ENCODE results near the gene FCN1. TPM values are rescaled to one million over a fixed set of nuclear protein-coding genes. Genes with fewer than 3 reads are reported as not detected.

FCN1 gene
- total and polyA plus RNA-seq, 2 donors (not counting 1 experiment from before 2014, with no cell fraction given), result not detected

DNA sequence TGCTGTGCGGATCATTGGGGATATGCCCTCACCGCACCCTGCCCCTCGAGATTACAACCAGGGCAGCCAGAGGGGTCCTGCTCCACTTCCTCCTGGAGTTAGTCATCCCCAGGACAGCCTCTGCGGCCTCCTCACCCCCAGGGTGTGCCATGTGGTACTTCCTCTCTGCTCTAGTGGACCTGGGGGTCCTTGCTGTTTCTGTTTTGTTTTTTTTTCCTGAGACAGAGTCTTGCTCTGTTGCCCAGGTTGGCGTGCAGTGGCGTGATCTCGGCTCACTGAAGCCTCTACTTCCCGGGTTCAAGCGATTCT is 5.2 kb upstream of the FCN1 start:
- no peak overlapping the region for H3K27ac ChIP-seq (ENCODE audit: insufficient read depth, low read length)
- DNase-seq (ENCODE audit: low read depth in 2 of 2), result no peak
- no peaks in the 10 kb centered on the region for H3K79me2 ChIP-seq (ENCODE audit: control insufficient read depth, insufficient read depth, low read length)
- H4K20me1 ChIP-seq (ENCODE audit: control insufficient read depth, extremely low read depth, insufficient read depth, low read length), result no peaks in the 10 kb centered on the region
- TF ChIP-seq EZH2 (IDR thresholded peaks at IDR 0.05; ENCODE audit: low read length, missing control alignments), result no peak
- TF ChIP-seq, protein P1, sequence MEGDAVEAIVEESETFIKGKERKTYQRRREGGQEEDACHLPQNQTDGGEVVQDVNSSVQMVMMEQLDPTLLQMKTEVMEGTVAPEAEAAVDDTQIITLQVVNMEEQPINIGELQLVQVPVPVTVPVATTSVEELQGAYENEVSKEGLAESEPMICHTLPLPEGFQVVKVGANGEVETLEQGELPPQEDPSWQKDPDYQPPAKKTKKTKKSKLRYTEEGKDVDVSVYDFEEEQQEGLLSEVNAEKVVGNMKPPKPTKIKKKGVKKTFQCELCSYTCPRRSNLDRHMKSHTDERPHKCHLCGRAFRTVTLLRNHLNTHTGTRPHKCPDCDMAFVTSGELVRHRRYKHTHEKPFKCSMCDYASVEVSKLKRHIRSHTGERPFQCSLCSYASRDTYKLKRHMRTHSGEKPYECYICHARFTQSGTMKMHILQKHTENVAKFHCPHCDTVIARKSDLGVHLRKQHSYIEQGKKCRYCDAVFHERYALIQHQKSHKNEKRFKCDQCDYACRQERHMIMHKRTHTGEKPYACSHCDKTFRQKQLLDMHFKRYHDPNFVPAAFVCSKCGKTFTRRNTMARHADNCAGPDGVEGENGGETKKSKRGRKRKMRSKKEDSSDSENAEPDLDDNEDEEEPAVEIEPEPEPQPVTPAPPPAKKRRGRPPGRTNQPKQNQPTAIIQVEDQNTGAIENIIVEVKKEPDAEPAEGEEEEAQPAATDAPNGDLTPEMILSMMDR (conservative IDR thresholded peaks at IDR 0.05 in 1 of 2, IDR thresholded peaks at IDR 0.05 in 1 of 2; ENCODE audit: low read depth in 1 of 2, low read length in 2 of 2), result no peak
- no peaks in the 10 kb centered on the region for H3K4me1 ChIP-seq (ENCODE audit: control insufficient read depth, extremely low read depth, insufficient read depth, low read length)
- no peaks in the 10 kb centered on the region for H3K9me3 ChIP-seq (ENCODE audit: control insufficient read depth, insufficient read depth, low read depth, low read length)
- no peak overlapping the region for H3K4me3 ChIP-seq (replicated peaks in 1 of 4; ENCODE audit: control extremely low read depth in 1 of 4, insufficient read depth in 1 of 4, low read depth in 3 of 4, low read length in 4 of 4)
- no peaks in the 10 kb centered on the region for H3K36me3 ChIP-seq (ENCODE audit: control insufficient read depth, insufficient read depth, low read length)
- H3K4me2 ChIP-seq (ENCODE audit: extremely low read depth, insufficient read depth, low read length), result no peak overlapping the region
- H3K9ac ChIP-seq (ENCODE audit: insufficient read depth, low read length), result no peak overlapping the region
- H3K27me3 ChIP-seq (ENCODE audit: control insufficient read depth, insufficient read depth, low read length), result no peaks in the 10 kb centered on the region
- no peak overlapping the region for H2AFZ ChIP-seq (ENCODE audit: low read length)

DNA sequence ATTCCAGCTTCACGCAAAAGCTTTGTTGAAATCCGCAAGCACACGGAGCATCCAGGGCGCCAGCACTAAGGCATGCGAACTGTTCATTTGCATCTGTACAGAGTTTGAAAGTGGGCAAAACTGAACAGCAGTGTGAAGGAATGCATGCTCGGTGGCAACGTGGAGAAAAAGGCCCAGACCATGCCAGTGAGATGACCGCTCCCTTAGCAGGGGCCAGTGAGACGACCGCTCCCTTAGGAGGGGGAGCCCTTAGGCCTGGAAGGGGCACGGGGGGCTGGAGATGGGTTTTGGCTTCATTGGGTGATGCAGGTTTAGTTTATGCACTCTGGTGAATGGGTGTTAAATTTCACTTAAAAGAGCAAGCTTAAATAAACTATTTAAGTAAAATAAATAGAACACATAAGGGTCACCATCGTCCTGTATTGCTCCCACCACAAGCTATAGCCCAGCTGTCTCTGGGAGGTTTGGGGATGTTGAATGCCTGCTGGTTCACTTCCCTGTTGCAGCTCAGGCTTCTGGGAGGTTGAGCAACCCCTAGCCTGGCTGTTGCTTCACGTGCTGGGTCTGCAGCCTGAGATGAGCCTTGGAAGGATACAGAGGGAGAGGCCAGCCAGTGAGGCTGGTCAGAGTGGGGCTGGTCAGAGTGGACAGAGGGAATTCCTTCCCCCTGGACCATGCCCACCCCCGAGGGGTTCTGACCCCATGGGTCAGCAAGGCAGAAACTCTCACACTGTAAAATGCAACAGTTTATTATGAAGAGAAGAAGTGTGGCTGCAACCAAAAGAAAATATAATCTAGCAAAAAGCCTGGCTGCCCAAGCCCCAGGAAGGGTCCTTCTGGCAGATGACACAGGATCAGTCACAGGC is 4.6 kb upstream of the FCN1 start:
- Histone ChIP-seq H3K4me3 (replicated peaks in 1 of 4; ENCODE audit: control extremely low read depth in 1 of 4, insufficient read depth in 1 of 4, low read depth in 3 of 4, low read length in 4 of 4) (no peak overlapping the region), H3K36me3 (ENCODE audit: control insufficient read depth, insufficient read depth, low read length) (no peaks in the 10 kb centered on the region), H3K4me2 (ENCODE audit: extremely low read depth, insufficient read depth, low read length) (no peak overlapping the region), H2AFZ (ENCODE audit: low read length) (no peak overlapping the region), H3K4me1 (ENCODE audit: control insufficient read depth, extremely low read depth, insufficient read depth, low read length) (no peaks in the 10 kb centered on the region), H4K20me1 (ENCODE audit: control insufficient read depth, extremely low read depth, insufficient read depth, low read length) (no peaks in the 10 kb centered on the region), H3K9ac (ENCODE audit: insufficient read depth, low read length) (no peak overlapping the region), H3K27me3 (ENCODE audit: control insufficient read depth, insufficient read depth, low read length) (no peaks in the 10 kb centered on the region), H3K27ac (ENCODE audit: insufficient read depth, low read length) (no peak overlapping the region), H3K9me3 (ENCODE audit: control insufficient read depth, insufficient read depth, low read depth, low read length) (no peaks in the 10 kb centered on the region), H3K79me2 (ENCODE audit: control insufficient read depth, insufficient read depth, low read length) (no peaks in the 10 kb centered on the region)
- TF ChIP-seq, protein P1 (conservative IDR thresholded peaks at IDR 0.05 in 1 of 2, IDR thresholded peaks at IDR 0.05 in 1 of 2; ENCODE audit: low read depth in 1 of 2, low read length in 2 of 2), result no peak
- no peak for TF ChIP-seq EZH2 (IDR thresholded peaks at IDR 0.05; ENCODE audit: low read length, missing control alignments)
- DNase-seq (ENCODE audit: low read depth in 2 of 2), result peak in 1 of 2 donors; percentile 47

DNA sequence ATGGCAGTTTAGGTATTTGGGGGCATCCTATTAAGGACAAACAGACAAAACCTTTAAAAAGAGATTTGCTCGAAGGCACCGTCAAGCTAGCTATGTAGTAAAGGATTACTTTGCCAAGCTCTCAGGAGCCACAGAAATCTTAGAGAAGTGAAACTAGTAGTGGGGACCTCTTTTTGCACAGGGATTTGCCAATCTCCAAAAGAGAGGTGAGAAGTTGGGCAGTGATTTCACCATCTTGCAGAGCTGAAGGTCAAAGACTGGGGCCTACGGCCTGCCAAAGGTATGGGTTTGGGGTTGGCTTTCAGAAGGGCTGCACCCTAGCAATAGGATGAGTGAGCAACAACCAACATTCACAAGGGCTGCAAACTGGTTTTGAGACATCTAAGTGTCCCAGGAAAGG is 1.6 kb upstream of the FCN1 start:
- H3K9ac ChIP-seq (ENCODE audit: insufficient read depth, low read length), result no peak overlapping the region
- no peak for TF ChIP-seq EZH2 (IDR thresholded peaks at IDR 0.05; ENCODE audit: low read length, missing control alignments)
- TF ChIP-seq, protein P1 (conservative IDR thresholded peaks at IDR 0.05 in 1 of 2, IDR thresholded peaks at IDR 0.05 in 1 of 2; ENCODE audit: low read depth in 1 of 2, low read length in 2 of 2), result no peak
- DNase-seq (ENCODE audit: low read depth in 2 of 2), result no peak
- H2AFZ ChIP-seq (ENCODE audit: low read length), result no peak overlapping the region
- no peaks in the 10 kb centered on the region for H3K4me1 ChIP-seq (ENCODE audit: control insufficient read depth, extremely low read depth, insufficient read depth, low read length)
- H3K79me2 ChIP-seq (ENCODE audit: control insufficient read depth, insufficient read depth, low read length), result no peaks in the 10 kb centered on the region
- no peak overlapping the region for H3K27ac ChIP-seq (ENCODE audit: insufficient read depth, low read length)
- no peaks in the 10 kb centered on the region for H4K20me1 ChIP-seq (ENCODE audit: control insufficient read depth, extremely low read depth, insufficient read depth, low read length)
- no peak overlapping the region for H3K4me3 ChIP-seq (replicated peaks in 1 of 4; ENCODE audit: control extremely low read depth in 1 of 4, insufficient read depth in 1 of 4, low read depth in 3 of 4, low read length in 4 of 4)
- no peak overlapping the region for H3K4me2 ChIP-seq (ENCODE audit: extremely low read depth, insufficient read depth, low read length)
- H3K36me3 ChIP-seq (ENCODE audit: control insufficient read depth, insufficient read depth, low read length), result no peaks in the 10 kb centered on the region
- H3K9me3 ChIP-seq (ENCODE audit: control insufficient read depth, insufficient read depth, low read depth, low read length), result no peaks in the 10 kb centered on the region
- no peaks in the 10 kb centered on the region for H3K27me3 ChIP-seq (ENCODE audit: control insufficient read depth, insufficient read depth, low read length)

Measured in fibroblast of lung (primary cell).